Peyer's patch (tissue), 4 donors: ENCODE measurements around the gene MISP3. TPM values are rescaled to one million over a fixed set of nuclear protein-coding genes. Genes with fewer than 3 reads are reported as not detected.

Source experiments
- DNase-seq, 3 donors: peaks; one replicate each; pipeline ENCODE4 v3.0.0-alpha.2; 2017 to 2019
- H3K27ac ChIP-seq, 4 donors: fragments of 200-600 bp; sonication (generic); one replicate each; pipeline ENCODE4 v1.5.1; 2016 to 2019
- H3K27me3 ChIP-seq, 2 donors: fragments of 200-600 bp; sonication (generic); one replicate each; pipeline ENCODE4 v1.5.1; 2019
- H3K36me3 ChIP-seq, 3 donors: fragments of 200-600 bp; sonication (generic); one replicate each; pipeline ENCODE4 v1.5.1; 2016 to 2019
- H3K4me1 ChIP-seq, 4 donors: fragments of 200-600 bp; sonication (generic); one replicate each; pipeline ENCODE4 v1.5.1; 2016 to 2019
- H3K4me3 ChIP-seq, 4 donors: fragments of 200-600 bp; sonication (generic); 1 replicate in 3 of 4; 2 replicates in 1 of 4; pipeline ENCODE4 v1.5.1; 2016 to 2019; ENCODE audit warnings: mild to moderate bottlenecking in 1 of 4
- H3K9me3 ChIP-seq, 4 donors: fragments of 200-600 bp; sonication (generic); one replicate each; pipeline ENCODE4 v1.5.1; 2016 to 2019; ENCODE audit warnings: mild to moderate bottlenecking in 1 of 4
- CTCF ChIP-seq, 6 experiments: fragments of 450-650 bp in 4 of 6; fragments of 200-600 bp in 2 of 6; sonication (generic) in 1 of 6; IDR thresholded peaks; one replicate each; pipeline ENCODE4 v1.5.1; 2017 to 2019; ENCODE audit warnings: antibody characterized with exemption in 6 of 6, mild to moderate bottlenecking in 3 of 6, moderate library complexity in 1 of 6
- POLR2A ChIP-seq, 2 donors: fragments of 450-650 bp; IDR thresholded peaks; one replicate each; pipeline ENCODE4 v1.5.1; 2017; ENCODE audit warnings: antibody characterized with exemption in 2 of 2, mild to moderate bottlenecking in 2 of 2, moderate library complexity in 2 of 2
- total RNA-seq, 4 donors: library from RNA; depleted of rRNA; stranded (reverse); fragments of >200 nt; gene quantifications; one replicate each; pipeline ENCODE4 v1.1.0, GENCODE V29; 2016

The MISP3 gene
- total RNA-seq, 4 donors from 2014 or later: 25.6 to 58.5 (median 40.7) TPM

DNA sequence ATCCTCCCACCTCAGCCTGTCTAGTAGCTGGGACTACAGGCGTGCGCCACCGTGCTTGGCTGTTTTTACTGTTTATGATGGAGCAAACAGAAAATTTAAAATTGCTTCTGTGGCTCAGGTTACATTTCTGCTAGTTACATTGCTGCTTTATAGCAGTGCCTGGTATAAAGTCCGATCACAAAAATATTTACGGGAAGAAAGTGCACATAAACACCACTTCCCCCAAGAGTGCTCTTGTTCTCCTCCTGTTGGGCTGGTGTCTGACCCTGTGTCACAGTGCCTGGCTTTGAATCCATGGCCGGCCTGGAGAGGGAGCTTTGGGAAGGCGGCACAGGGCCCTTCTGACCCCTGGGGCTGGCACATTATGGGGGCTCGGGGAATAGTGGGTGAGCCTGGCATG, 33.1 kb downstream of the MISP3 start:
- no peaks in the 10 kb centered on the region for H3K9me3 ChIP-seq
- no peaks in the 10 kb centered on the region for H3K4me1 ChIP-seq
- H3K27ac ChIP-seq: no peak overlapping the region
- no peaks in the 10 kb centered on the region for H3K27me3 ChIP-seq
- H3K4me3 ChIP-seq: no peak overlapping the region
- H3K36me3 ChIP-seq: peaks cover 0 to 55% (median 0%) of the 10 kb centered on the region in 3 donors
- no peak for DNase-seq
- TF ChIP-seq CTCF (IDR thresholded peaks at IDR 0.05): no peak
- TF ChIP-seq POLR2A (IDR thresholded peaks at IDR 0.05): no peak

GRCh38 chr19:14106840-14107239, 34.3 kb downstream of the MISP3 start:
- DNase-seq: no peak

DNA sequence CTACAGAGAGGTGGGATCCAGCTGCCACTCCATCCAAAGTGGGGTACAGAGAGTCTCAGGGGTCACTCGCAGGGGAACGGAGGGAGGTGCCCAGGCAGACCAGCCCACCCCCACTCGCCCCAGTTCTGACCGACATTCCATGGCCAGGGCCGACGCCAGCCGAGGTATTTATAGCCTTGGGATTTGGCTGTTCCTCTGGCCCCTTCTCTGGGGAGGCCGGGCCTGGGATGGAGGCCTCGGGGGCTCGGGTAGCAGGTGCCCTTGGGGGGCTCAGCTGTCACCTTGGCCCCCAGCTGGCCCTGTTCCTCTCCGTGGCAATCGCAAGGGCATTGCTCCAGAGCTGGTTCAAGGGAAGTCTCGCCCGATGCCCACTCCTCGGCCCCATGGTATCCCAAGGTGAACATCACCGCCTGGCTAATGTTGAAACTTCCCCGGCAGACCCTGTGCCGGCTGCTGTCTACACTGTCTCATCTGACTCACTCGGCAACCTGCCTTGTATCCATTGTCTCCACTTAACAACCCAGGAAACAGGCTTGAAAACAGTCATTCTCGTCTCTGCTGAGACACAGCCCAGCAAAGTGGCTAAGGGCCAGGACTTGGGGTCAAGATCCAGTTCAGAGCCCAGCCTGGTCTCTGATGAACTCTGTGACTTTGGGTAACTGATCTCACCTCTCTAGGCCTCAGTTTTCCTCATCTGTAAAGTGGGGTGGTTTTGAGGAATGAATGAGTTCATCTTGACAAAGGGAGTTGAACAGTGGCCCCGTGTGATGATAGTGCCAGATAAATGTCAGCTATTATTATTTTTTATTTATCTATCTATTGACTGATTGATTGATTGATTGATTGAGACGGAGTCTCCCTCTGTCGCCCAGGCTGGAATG, 35.2 kb downstream of the MISP3 start:
- Histone ChIP-seq H3K27me3 (no peaks in the 10 kb centered on the region), H3K4me1 (peaks cover 0 to 9% (median 2%) of the 10 kb centered on the region in 4 donors), H3K36me3 (peaks cover 0 to 33% (median 0%) of the 10 kb centered on the region in 3 donors), H3K4me3 (no peak overlapping the region), H3K9me3 (no peaks in the 10 kb centered on the region), H3K27ac (peak overlapping the region in 2 of 4 donors; percentile 19 to 61)
- TF ChIP-seq CTCF (IDR thresholded peaks at IDR 0.05) (no peak), POLR2A (IDR thresholded peaks at IDR 0.05) (no peak)
- DNase-seq: no peak

More at GRCh38 chr19:14106840-14107239, 34.3 kb downstream of the MISP3 start:
- peak overlapping the region in 1 of 4 donors; percentile 61 for H3K27ac ChIP-seq
- peaks cover 0 to 43% (median 0%) of the 10 kb centered on the region in 3 donors for H3K36me3 ChIP-seq
- no peak overlapping the region for H3K4me3 ChIP-seq
- H3K9me3 ChIP-seq: no peaks in the 10 kb centered on the region
- TF ChIP-seq POLR2A (IDR thresholded peaks at IDR 0.05) (no peak), CTCF (IDR thresholded peaks at IDR 0.05) (no peak)
- no peaks in the 10 kb centered on the region for H3K27me3 ChIP-seq
- no peaks in the 10 kb centered on the region for H3K4me1 ChIP-seq

GRCh38 chr19:14110650-14111049, 38.1 kb downstream of the MISP3 start:
- no peaks in the 10 kb centered on the region for H3K27me3 ChIP-seq
- peaks cover 0 to 35% (median 5%) of the 10 kb centered on the region in 4 donors for H3K4me1 ChIP-seq
- TF ChIP-seq CTCF (IDR thresholded peaks at IDR 0.05): no peak
- TF ChIP-seq POLR2A (IDR thresholded peaks at IDR 0.05): no peak
- H3K27ac ChIP-seq: no peak overlapping the region
- no peak overlapping the region for H3K4me3 ChIP-seq
- H3K9me3 ChIP-seq: no peaks in the 10 kb centered on the region
- no peak for DNase-seq
- H3K36me3 ChIP-seq: peaks cover 0 to 14% (median 0%) of the 10 kb centered on the region in 3 donors

GRCh38 chr19:14111486-14111885, 38.9 kb downstream of the MISP3 start:
- H3K27me3 ChIP-seq: no peaks in the 10 kb centered on the region
- DNase-seq: no peak
- no peaks in the 10 kb centered on the region for H3K9me3 ChIP-seq
- peaks cover 0 to 43% (median 7%) of the 10 kb centered on the region in 4 donors for H3K4me1 ChIP-seq
- H3K36me3 ChIP-seq: peaks cover 0 to 6% (median 0%) of the 10 kb centered on the region in 3 donors
- H3K4me3 ChIP-seq: no peak overlapping the region
- no peak overlapping the region for H3K27ac ChIP-seq
- TF ChIP-seq POLR2A (IDR thresholded peaks at IDR 0.05) (no peak), CTCF (IDR thresholded peaks at IDR 0.05) (no peak)
